ENCODE results near the gene IQCF6. TPM values are rescaled to one million over a fixed set of nuclear protein-coding genes. Genes with fewer than 3 reads are reported as not detected.

Gene IQCF6
- polyA plus RNA-seq, 1 of the 3 experiments (the other 2 are of a cell fraction) = not detected

GRCh38 chr3:51813539-51813938, 34.5 kb upstream of the IQCF6 start:
- ChIA-PET CTCF (interaction anchor here (1.5 to 5.5 kb wide), 4 partner anchors 12 to 94 kb away, joined by 5 to 19 read pairs (median 10); no protein-coding TSS in a partner anchor), POLR2A (no interaction called here)
- Histone ChIP-seq H3K4me3 (ENCODE audit: low read depth in 2 of 2, low read length in 1 of 2) (no peak overlapping the region), H3K9me2 (no peaks in the 10 kb centered on the region), H3K79me2 (ENCODE audit: insufficient read depth) (no peaks in the 10 kb centered on the region), H3K27ac (ENCODE audit: low read depth in 2 of 2, low read length in 1 of 2) (peak overlapping the region in 1 of 2 experiments; percentile 91; a peak in 2 of 4 replicates), H3K9me3 (no peaks in the 10 kb centered on the region), H3K27me3 (ENCODE audit: insufficient read depth) (no peaks in the 10 kb centered on the region; the same call in 1 of the 2 replicates), H3K4me2 (no peak overlapping the region), H3F3A (replicated peaks; ENCODE audit: insufficient read depth) (no peaks in the 10 kb centered on the region), H4K20me1 (ENCODE audit: insufficient read depth) (no peaks in the 10 kb centered on the region), H2AFZ (ENCODE audit: low read depth) (no peak overlapping the region), H3K9ac (no peak overlapping the region), H3K4me1 (ENCODE audit: control insufficient read depth in 1 of 2, insufficient read depth in 2 of 2, low read depth in 1 of 2, low read length in 1 of 2) (peaks cover 0 to 20% of the 10 kb centered on the region in 2 experiments; a peak in 1 of 4 replicates), H3K36me3 (replicated peaks in 1 of 2; ENCODE audit: control insufficient read depth in 1 of 2, insufficient read depth in 2 of 2, low read length in 1 of 2) (no peaks in the 10 kb centered on the region)
- WGBS (ENCODE audit: low lambda C conversion rate) = 10% methylated on average over 2 of the region's 6 CpGs
- TF ChIP-seq RCOR1 (IDR thresholded peaks at IDR 0.05; ENCODE audit: low read length) (peak; percentile 85), GATA2 (CRISPR knock-in tag; IDR thresholded peaks at IDR 0.05) (peak; percentile 51; the same call in 1 of the 2 replicates), FOSL2 (IDR thresholded peaks at IDR 0.05; ENCODE audit: borderline replicate concordance, low read depth) (no peak), MXI1 (IDR thresholded peaks at IDR 0.05; ENCODE audit: low read depth, low read length) (peak; percentile 48; the same call in 1 of the 2 replicates), MAX (IDR thresholded peaks at IDR 0.05; ENCODE audit: low read depth) (no peak), CHD2 (IDR thresholded peaks at IDR 0.05; ENCODE audit: low read length, partially characterized antibody) (peak; percentile 84), RAD21 (IDR thresholded peaks at IDR 0.05; ENCODE audit: low read length) (peak; percentile 6), NFIC (IDR thresholded peaks at IDR 0.05; ENCODE audit: borderline replicate concordance) (peak; percentile 43; the same call in 1 of the 2 replicates), TAF1 (IDR thresholded peaks at IDR 0.05; ENCODE audit: borderline replicate concordance, low read depth, low read length) (no peak), FOXJ3 (CRISPR knock-in tag; IDR thresholded peaks at IDR 0.05) (peak; percentile 90), EP300 (IDR thresholded peaks at IDR 0.05; ENCODE audit: borderline replicate concordance in 1 of 2, low read depth in 1 of 2, low read length in 1 of 2) (peak in 1 of 2 experiments; percentile 75; a peak in 2 of 4 replicates), USF1 (IDR thresholded peaks at IDR 0.05; ENCODE audit: borderline replicate concordance, low read depth) (no peak)
- peak; percentile 84 for DNase-seq

GRCh38 chr3:51808934-51809333, 29.9 kb upstream of the IQCF6 start:
- Histone ChIP-seq H3K27ac (ENCODE audit: low read depth in 2 of 2, low read length in 1 of 2) (no peak overlapping the region), H3K4me2 (no peak overlapping the region), H3K4me3 (ENCODE audit: low read depth in 2 of 2, low read length in 1 of 2) (no peak overlapping the region), H3K4me1 (ENCODE audit: control insufficient read depth in 1 of 2, insufficient read depth in 2 of 2, low read depth in 1 of 2, low read length in 1 of 2) (peaks cover 0 to 13% of the 10 kb centered on the region in 2 experiments; a peak in 1 of 4 replicates), H3F3A (replicated peaks; ENCODE audit: insufficient read depth) (no peaks in the 10 kb centered on the region), H2AFZ (ENCODE audit: low read depth) (no peak overlapping the region), H3K36me3 (replicated peaks in 1 of 2; ENCODE audit: control insufficient read depth in 1 of 2, insufficient read depth in 2 of 2, low read length in 1 of 2) (no peaks in the 10 kb centered on the region), H3K9me3 (no peaks in the 10 kb centered on the region), H3K9me2 (no peaks in the 10 kb centered on the region), H3K27me3 (ENCODE audit: insufficient read depth) (no peaks in the 10 kb centered on the region), H3K9ac (no peak overlapping the region), H3K79me2 (ENCODE audit: insufficient read depth) (no peaks in the 10 kb centered on the region), H4K20me1 (ENCODE audit: insufficient read depth) (no peaks in the 10 kb centered on the region)
- WGBS (ENCODE audit: low lambda C conversion rate) = 47% methylated on average over 5 of the region's 5 CpGs
- no peak for TF ChIP-seq GATA2 (CRISPR knock-in tag; IDR thresholded peaks at IDR 0.05)
- CTCF ChIA-PET = interaction anchor here (1.0 to 1.5 kb wide), 2 partner anchors 9 to 13 kb away, joined by 3 to 6 read pairs; no protein-coding TSS in a partner anchor
- no peak for DNase-seq
- POLR2A ChIA-PET = no interaction called here
